Kidney (tissue), 14 donors: Measurements from ENCODE around the gene NRG3. TPM values are rescaled to one million over a fixed set of nuclear protein-coding genes. Genes with fewer than 3 reads are reported as not detected.
A peak's percentile ranks its signal among the peaks of the same experiment; 100 is the strongest.

Experiments used
- DNase-seq, 5 donors: peaks; one replicate each; pipeline ENCODE4 v3.0.0-alpha.2; 2013 to 2020
- FAIRE-seq: peaks from 2 replicates; lab custom pipeline; 2012; peaks lifted over from hg19 to GRCh38; lab: Jason Lieb, UNC
- H3K27ac ChIP-seq, 2 donors: one replicate each; pipeline ENCODE4 v1.7.0; 2013; ENCODE audit warnings: low read depth in 2 of 2, low read length in 2 of 2, inconsistent platforms in 1 of 2
- H3K27me3 ChIP-seq: one replicate; pipeline ENCODE4 v1.7.1; 2013; ENCODE audit warnings: low read length, inconsistent platforms; ENCODE audit not compliant: control insufficient read depth, insufficient read depth
- H3K36me3 ChIP-seq, 3 donors: one replicate each; pipeline versions ENCODE4 v1.7.0 to v1.7.1; 2013; ENCODE audit warnings: low read length in 3 of 3, control low read depth in 1 of 3, inconsistent platforms in 1 of 3; ENCODE audit not compliant: insufficient read depth in 3 of 3, control insufficient read depth in 2 of 3
- H3K4me1 ChIP-seq, 3 donors: one replicate each; pipeline versions ENCODE4 v1.7.0 to v1.7.1; 2013; ENCODE audit warnings: low read length in 3 of 3, inconsistent platforms in 1 of 3, low read depth in 1 of 3; ENCODE audit not compliant: control insufficient read depth in 2 of 3, insufficient read depth in 2 of 3
- H3K4me3 ChIP-seq, 3 donors: one replicate each; pipeline versions ENCODE4 v1.7.0 to v1.8.1; 2013; ENCODE audit warnings: low read length in 3 of 3, control low read depth in 1 of 3, inconsistent platforms in 1 of 3
- H3K9ac ChIP-seq, 3 donors: one replicate each; pipeline versions ENCODE4 v1.7.0 to v1.7.1; 2013; ENCODE audit warnings: low read length in 3 of 3, control low read depth in 1 of 3, inconsistent platforms in 1 of 3
- H3K9me3 ChIP-seq, 3 donors: one replicate each; pipeline versions ENCODE4 v1.7.0 to v1.7.1; 2013; ENCODE audit warnings: low read length in 3 of 3, control low read depth in 1 of 3, inconsistent platforms in 1 of 3; ENCODE audit not compliant: control insufficient read depth in 2 of 3, insufficient read depth in 1 of 3
- intact Hi-C: fragments of 100-400 bp; cut with DNase I; formaldehyde crosslinking; loops from one replicate; pipeline ENCODE4 v1.11.1; 2022
- polyA plus RNA-seq: library from polyadenylated mRNA; stranded (reverse); fragments of 350-450 nt; fragmentation: Illumina TruSeq; extraction: RNeasy Lipid Tissue Mini Kit (QIAGEN cat#74804); gene quantifications from one replicate; pipeline ENCODE4 v1.2.3, GENCODE V29; 2014; ENCODE audit warnings: low read depth, low replicate concordance; ENCODE audit not compliant: insufficient read depth
- total RNA-seq: library from RNA; stranded (reverse); fragmentation: NEBNext Ultra II Directional; extraction: Animal tissue kit (Norgen Biotek cat#: 25700); gene quantifications from one replicate; pipeline ENCODE4 v1.2.1, GENCODE V29; 2021
- TF ChIP-seq, protein P1 (sequence below): IDR thresholded peaks from 3 replicates; pipeline ENCODE4 v1.5.1; 2012; ENCODE audit warnings: mild to moderate bottlenecking, moderate library complexity, borderline replicate concordance; ENCODE audit not compliant: insufficient read depth; ENCODE audit errors: extremely low read depth
- donor health status: control.
- donor health status: control.
- donor health status: control.
- donor health status: control.
- donor health status: control.
- donor health status: DM: yes; HTN: yes; CAD: no.
- donor health status: Normal renal cell carcinoma (clear cell type).

Gene NRG3
- total and polyA plus RNA-seq, 2 donors from 2014 or later: 0.62 to 5.4 TPM

DNA sequence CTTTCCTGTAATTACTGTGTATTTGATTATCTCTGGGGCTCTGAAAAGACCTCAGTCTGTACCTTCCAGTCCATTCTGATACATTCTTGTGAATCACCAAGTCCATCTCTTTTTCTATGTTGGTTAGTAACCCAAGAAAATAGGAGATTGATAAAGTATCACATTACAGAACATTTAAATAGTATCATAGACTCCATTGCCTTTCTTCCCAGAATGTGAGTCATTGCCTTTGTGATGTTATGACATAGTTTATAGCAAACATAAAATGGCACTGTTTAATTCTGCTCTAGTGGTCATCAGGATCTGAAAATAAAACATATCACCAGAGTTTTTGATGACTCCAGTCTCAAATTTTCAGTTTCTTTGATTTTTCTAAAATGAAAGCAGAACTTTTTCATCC lies 78.4 kb downstream of the NRG3 start:
- Histone ChIP-seq H3K9me3 (no peaks in the 10 kb centered on the region), H3K4me1 (no peaks in the 10 kb centered on the region), H3K36me3 (no peaks in the 10 kb centered on the region), H3K4me3 (no peak overlapping the region), H3K27ac (no peak overlapping the region), H3K27me3 (no peaks in the 10 kb centered on the region), H3K9ac (no peak overlapping the region)
- intact Hi-C loops: no loop called here
- TF ChIP-seq, protein P1, sequence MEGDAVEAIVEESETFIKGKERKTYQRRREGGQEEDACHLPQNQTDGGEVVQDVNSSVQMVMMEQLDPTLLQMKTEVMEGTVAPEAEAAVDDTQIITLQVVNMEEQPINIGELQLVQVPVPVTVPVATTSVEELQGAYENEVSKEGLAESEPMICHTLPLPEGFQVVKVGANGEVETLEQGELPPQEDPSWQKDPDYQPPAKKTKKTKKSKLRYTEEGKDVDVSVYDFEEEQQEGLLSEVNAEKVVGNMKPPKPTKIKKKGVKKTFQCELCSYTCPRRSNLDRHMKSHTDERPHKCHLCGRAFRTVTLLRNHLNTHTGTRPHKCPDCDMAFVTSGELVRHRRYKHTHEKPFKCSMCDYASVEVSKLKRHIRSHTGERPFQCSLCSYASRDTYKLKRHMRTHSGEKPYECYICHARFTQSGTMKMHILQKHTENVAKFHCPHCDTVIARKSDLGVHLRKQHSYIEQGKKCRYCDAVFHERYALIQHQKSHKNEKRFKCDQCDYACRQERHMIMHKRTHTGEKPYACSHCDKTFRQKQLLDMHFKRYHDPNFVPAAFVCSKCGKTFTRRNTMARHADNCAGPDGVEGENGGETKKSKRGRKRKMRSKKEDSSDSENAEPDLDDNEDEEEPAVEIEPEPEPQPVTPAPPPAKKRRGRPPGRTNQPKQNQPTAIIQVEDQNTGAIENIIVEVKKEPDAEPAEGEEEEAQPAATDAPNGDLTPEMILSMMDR: no peak
- no peak for DNase-seq
- FAIRE-seq: no peak

DNA sequence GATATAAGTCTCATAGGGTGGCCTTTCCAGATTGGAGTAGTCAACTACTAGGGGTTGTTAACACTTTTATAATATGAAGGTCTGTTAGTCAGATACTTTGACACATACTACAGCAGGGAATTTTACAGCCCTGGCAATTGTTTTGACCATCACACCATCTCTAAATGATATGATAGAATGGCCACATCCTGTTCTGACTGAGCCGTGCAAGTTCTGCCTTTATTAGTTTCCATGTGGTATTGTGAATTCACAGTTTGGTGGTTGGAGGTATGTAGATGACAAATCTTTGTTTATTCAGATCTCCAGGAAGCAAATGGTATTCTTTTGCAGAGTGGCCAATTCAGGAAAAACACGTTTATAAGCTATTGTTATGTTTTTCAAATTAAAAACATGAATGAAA lies 83.0 kb downstream of the NRG3 start:
- Histone ChIP-seq H3K36me3 (no peaks in the 10 kb centered on the region), H3K4me1 (no peaks in the 10 kb centered on the region), H3K4me3 (no peak overlapping the region), H3K27me3 (no peaks in the 10 kb centered on the region), H3K9me3 (peaks cover 0 to 4% (median 0%) of the 10 kb centered on the region in 3 donors), H3K27ac (no peak overlapping the region), H3K9ac (no peak overlapping the region)
- TF ChIP-seq, protein P1: no peak
- FAIRE-seq (no peak), DNase-seq (peak in 1 of 5 donors; percentile 4)
- intact Hi-C loops: no loop called here

DNA sequence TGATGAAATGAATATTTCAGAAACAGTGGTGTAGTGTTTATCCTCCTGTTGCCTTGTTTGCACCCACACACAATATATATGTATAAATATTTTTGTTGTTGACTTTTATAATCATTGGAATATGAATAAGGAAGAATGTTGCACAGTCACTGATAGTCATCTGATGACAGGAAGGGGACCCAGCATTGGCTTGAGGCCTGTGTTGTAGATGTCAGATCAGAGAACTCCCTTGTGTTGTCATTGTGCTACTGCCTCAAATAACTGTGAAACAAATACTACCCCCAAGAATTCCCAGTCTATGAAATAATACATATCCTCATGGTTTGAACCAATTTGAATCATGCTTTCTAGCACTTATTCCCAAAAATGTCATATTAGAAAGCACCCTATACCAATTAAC lies 84.0 kb downstream of the NRG3 start:
- no peak for DNase-seq
- Histone ChIP-seq H3K4me1 (no peaks in the 10 kb centered on the region), H3K9ac (no peak overlapping the region), H3K27me3 (no peaks in the 10 kb centered on the region), H3K4me3 (no peak overlapping the region), H3K27ac (no peak overlapping the region), H3K9me3 (peaks cover 0 to 4% (median 0%) of the 10 kb centered on the region in 3 donors), H3K36me3 (no peaks in the 10 kb centered on the region)
- FAIRE-seq: no peak
- intact Hi-C loops: no loop called here
- TF ChIP-seq, protein P1: no peak
